NCI-H82 treated with DMSO at 0.1 percent for 48 hours (cell line): ENCODE results near the gene GPX2.

ENCODE experiments used
- DNase-seq: peaks from one replicate; lab custom pipeline; 2025; ENCODE audit not compliant: unreplicated experiment; lab: John Stamatoyannopoulos, UW

GPX2 gene

GRCh38 chr14:64960762-64961276 lies 18.3 kb upstream of the GPX2 start:
- DNase-seq, result no peak

GRCh38 chr14:64958743-64959142 lies 16.2 kb upstream of the GPX2 start:
- DNase-seq, result no peak

GRCh38 chr14:64958201-64958600 lies 15.7 kb upstream of the GPX2 start:
- no peak for DNase-seq

- no peak for DNase-seq
Observed at GRCh38 chr14:64956697-64957406, 14.3 kb upstream of the GPX2 start.

- no peak for DNase-seq
Observed at GRCh38 chr14:64955297-64955696, 12.8 kb upstream of the GPX2 start.

- DNase-seq, result no peak
Observed at GRCh38 chr14:64954491-64955240, 12.1 kb upstream of the GPX2 start.

GRCh38 chr14:64953661-64954060 lies 11.1 kb upstream of the GPX2 start:
- DNase-seq, result no peak

GRCh38 chr14:64953310-64953654 lies 10.7 kb upstream of the GPX2 start:
- DNase-seq, result no peak

- DNase-seq, result no peak
Observed at GRCh38 chr14:64952598-64953309, 10.2 kb upstream of the GPX2 start.

GRCh38 chr14:64951724-64952123 lies 9.2 kb upstream of the GPX2 start:
- DNase-seq, result no peak

GRCh38 chr14:64951291-64951690 lies 8.7 kb upstream of the GPX2 start:
- no peak for DNase-seq

- no peak for DNase-seq
Observed at GRCh38 chr14:64950889-64951288, 8.3 kb upstream of the GPX2 start.

GRCh38 chr14:64948612-64949210 lies 6.2 kb upstream of the GPX2 start:
- DNase-seq, result no peak

GRCh38 chr14:64947710-64948611 lies 5.4 kb upstream of the GPX2 start:
- no peak for DNase-seq

GRCh38 chr14:64946310-64947045 lies 3.9 kb upstream of the GPX2 start:
- no peak for DNase-seq

GRCh38 chr14:64945431-64946178 lies 3.1 kb upstream of the GPX2 start:
- no peak for DNase-seq

GRCh38 chr14:64944861-64945260 lies 2.3 kb upstream of the GPX2 start:
- DNase-seq, result no peak

GRCh38 chr14:64944041-64944440 lies 1.5 kb upstream of the GPX2 start:
- no peak for DNase-seq

- no peak for DNase-seq
Observed at GRCh38 chr14:64943556-64943955, 1.0 kb upstream of the GPX2 start.
